Tibial nerve (tissue), 4 donors: ENCODE measurements around the gene EFHD2.

Experiments
- EP300 ChIP-seq, 2 donors: sonication (generic); formaldehyde crosslinking; IDR thresholded peaks; one replicate each; pipeline ENCODE4 v1.6.1; 2017; ENCODE audit warnings: antibody characterized with exemption in 2 of 2, mild to moderate bottlenecking in 1 of 2
- POLR2A ChIP-seq, 2 donors: fragments of 450-650 bp; IDR thresholded peaks; one replicate each; pipeline ENCODE4 v1.6.1; 2017; ENCODE audit warnings: antibody characterized with exemption in 2 of 2, mild to moderate bottlenecking in 2 of 2, moderate library complexity in 2 of 2
- TF ChIP-seq, protein P1 (sequence below), 5 experiments: fragments of 200-600 bp in 3 of 5; fragments of 450-650 bp in 2 of 5; sonication (generic) in 3 of 5; IDR thresholded peaks; one replicate each; pipeline ENCODE4 v1.5.1; 2016 to 2019; ENCODE audit warnings: antibody characterized with exemption in 5 of 5, mild to moderate bottlenecking in 3 of 5, moderate library complexity in 2 of 5

DNA sequence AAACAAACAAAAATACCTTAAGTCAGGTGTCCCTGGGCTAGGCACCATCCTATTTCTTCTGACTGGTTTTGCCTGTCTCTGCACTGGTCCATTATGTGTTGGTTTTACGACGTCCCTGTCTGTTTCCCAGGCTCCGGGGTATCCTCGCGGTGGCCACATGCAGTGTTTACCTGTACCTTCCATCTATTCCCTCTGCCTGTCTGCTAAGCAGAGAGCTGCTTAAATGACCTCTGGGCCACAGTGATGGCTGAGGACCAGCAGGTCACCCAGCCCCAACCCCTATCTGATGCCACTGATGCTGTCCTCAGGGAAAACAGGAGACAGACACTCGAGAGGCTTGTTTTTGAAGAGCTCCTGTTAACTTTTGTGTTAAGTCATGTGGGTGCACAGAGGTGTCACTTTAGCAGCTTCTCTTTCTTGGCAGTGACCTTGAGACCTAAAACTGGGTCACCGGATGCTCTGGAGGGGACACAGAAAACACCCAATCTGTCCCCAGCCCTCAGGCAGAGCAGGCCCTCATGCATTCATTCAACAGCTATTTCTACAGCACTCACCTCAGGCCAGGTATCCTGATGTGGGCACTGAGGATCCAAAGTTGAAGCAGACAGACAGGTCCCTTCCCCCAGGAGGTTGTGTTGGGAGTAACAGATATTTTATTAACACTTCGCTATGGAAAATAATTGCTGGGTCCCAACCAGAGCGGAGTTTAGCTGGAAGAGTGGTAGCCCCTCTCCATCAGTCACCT, 4.4 kb upstream of the EFHD2 start:
- TF ChIP-seq, protein P1, sequence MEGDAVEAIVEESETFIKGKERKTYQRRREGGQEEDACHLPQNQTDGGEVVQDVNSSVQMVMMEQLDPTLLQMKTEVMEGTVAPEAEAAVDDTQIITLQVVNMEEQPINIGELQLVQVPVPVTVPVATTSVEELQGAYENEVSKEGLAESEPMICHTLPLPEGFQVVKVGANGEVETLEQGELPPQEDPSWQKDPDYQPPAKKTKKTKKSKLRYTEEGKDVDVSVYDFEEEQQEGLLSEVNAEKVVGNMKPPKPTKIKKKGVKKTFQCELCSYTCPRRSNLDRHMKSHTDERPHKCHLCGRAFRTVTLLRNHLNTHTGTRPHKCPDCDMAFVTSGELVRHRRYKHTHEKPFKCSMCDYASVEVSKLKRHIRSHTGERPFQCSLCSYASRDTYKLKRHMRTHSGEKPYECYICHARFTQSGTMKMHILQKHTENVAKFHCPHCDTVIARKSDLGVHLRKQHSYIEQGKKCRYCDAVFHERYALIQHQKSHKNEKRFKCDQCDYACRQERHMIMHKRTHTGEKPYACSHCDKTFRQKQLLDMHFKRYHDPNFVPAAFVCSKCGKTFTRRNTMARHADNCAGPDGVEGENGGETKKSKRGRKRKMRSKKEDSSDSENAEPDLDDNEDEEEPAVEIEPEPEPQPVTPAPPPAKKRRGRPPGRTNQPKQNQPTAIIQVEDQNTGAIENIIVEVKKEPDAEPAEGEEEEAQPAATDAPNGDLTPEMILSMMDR (IDR thresholded peaks at IDR 0.05): no peak
- TF ChIP-seq POLR2A (IDR thresholded peaks at IDR 0.05): no peak
- TF ChIP-seq EP300 (IDR thresholded peaks at IDR 0.05): no peak
